ENCODE data around the gene LHX6. TPM values are rescaled to one million over a fixed set of nuclear protein-coding genes. Genes with fewer than 3 reads are reported as not detected.

Gene LHX6
- total RNA-seq, 1 donor from 2014 or later = 2.1 TPM

DNA sequence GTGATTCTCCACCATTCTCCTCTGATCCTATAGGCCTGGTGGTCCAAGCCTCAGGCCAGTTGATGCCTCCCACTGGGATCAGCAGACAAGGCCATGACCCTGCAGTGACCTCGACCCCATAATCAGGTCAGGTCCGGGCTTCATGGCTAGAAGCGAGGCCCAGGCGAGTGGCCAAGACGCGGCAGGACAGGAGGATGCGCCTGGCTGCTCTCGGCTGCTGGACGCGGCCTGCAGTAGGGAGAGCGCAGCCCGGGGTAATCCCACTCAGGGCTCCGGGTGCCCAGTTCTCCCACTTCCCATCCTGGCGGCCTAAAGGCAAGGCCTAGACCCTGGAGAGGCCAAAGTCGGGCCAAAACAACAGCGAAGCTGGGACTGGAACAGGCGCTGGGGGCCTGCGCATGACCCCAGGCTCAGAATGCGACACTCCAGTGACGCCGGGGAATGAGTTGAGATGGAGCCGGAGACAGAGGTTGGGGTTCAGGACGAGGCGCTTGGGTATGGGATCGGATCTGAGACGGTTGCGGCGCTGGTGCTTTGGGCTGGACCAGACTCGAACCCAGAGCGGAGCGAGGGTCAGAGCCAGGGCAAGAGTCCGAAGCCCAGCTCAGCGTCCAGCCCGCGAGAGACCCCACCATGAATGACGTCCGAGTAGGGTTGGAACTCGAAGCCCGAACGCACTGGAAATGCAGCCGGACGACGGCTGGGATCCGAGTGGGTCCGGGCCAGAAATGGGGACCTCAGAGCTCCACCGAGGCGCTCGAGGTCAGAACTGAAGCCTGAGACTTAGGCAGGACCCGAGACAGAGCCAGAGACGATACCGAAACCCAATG is 3.2 kb downstream of the LHX6 start:
- Histone ChIP-seq H3K27me3 (ENCODE audit: control insufficient read depth in 3 of 3, insufficient read depth in 3 of 3, low read length in 3 of 3) (peaks cover 81 to 93% (median 88%) of the 10 kb centered on the region in 3 donors), H3K4me3 (ENCODE audit: low read length in 3 of 3) (peak overlapping the region in 1 of 3 donors; percentile 22), H3K9me3 (ENCODE audit: control insufficient read depth in 3 of 3, low read length in 3 of 3) (no peaks in the 10 kb centered on the region), H3K4me1 (ENCODE audit: control insufficient read depth in 3 of 3, insufficient read depth in 3 of 3, low read length in 3 of 3) (peaks cover 4 to 15% (median 15%) of the 10 kb centered on the region in 3 donors), H3K9ac (ENCODE audit: low read depth in 1 of 3, low read length in 3 of 3) (no peak overlapping the region), H3K27ac (ENCODE audit: low read depth, low read length) (no peak overlapping the region), H3K36me3 (ENCODE audit: control insufficient read depth in 3 of 3, insufficient read depth in 3 of 3, low read length in 3 of 3) (no peaks in the 10 kb centered on the region)

GRCh38 chr9:122223435-122223834 is 5.3 kb downstream of the LHX6 start:
- Histone ChIP-seq H3K27ac (ENCODE audit: low read depth, low read length) (no peak overlapping the region), H3K4me1 (ENCODE audit: control insufficient read depth in 3 of 3, insufficient read depth in 3 of 3, low read length in 3 of 3) (peaks cover 24 to 34% (median 31%) of the 10 kb centered on the region in 3 donors), H3K9ac (ENCODE audit: low read depth in 1 of 3, low read length in 3 of 3) (no peak overlapping the region), H3K9me3 (ENCODE audit: control insufficient read depth in 3 of 3, low read length in 3 of 3) (no peaks in the 10 kb centered on the region), H3K4me3 (ENCODE audit: low read length in 3 of 3) (no peak overlapping the region), H3K27me3 (ENCODE audit: control insufficient read depth in 3 of 3, insufficient read depth in 3 of 3, low read length in 3 of 3) (peaks cover 82 to 95% (median 88%) of the 10 kb centered on the region in 3 donors), H3K36me3 (ENCODE audit: control insufficient read depth in 3 of 3, insufficient read depth in 3 of 3, low read length in 3 of 3) (no peaks in the 10 kb centered on the region)

GRCh38 chr9:122222791-122223190 is 6.0 kb downstream of the LHX6 start:
- peaks cover 28 to 36% (median 36%) of the 10 kb centered on the region in 3 donors for H3K4me1 ChIP-seq (ENCODE audit: control insufficient read depth in 3 of 3, insufficient read depth in 3 of 3, low read length in 3 of 3)
- H3K9ac ChIP-seq (ENCODE audit: low read depth in 1 of 3, low read length in 3 of 3) = no peak overlapping the region
- peaks cover 84 to 96% (median 90%) of the 10 kb centered on the region in 3 donors for H3K27me3 ChIP-seq (ENCODE audit: control insufficient read depth in 3 of 3, insufficient read depth in 3 of 3, low read length in 3 of 3)
- H3K36me3 ChIP-seq (ENCODE audit: control insufficient read depth in 3 of 3, insufficient read depth in 3 of 3, low read length in 3 of 3) = no peaks in the 10 kb centered on the region
- H3K4me3 ChIP-seq (ENCODE audit: low read length in 3 of 3) = no peak overlapping the region
- H3K27ac ChIP-seq (ENCODE audit: low read depth, low read length) = no peak overlapping the region
- H3K9me3 ChIP-seq (ENCODE audit: control insufficient read depth in 3 of 3, low read length in 3 of 3) = no peaks in the 10 kb centered on the region

- H3K27me3 ChIP-seq (ENCODE audit: control insufficient read depth in 3 of 3, insufficient read depth in 3 of 3, low read length in 3 of 3) = peaks cover 82 to 95% (median 86%) of the 10 kb centered on the region in 3 donors
- H3K4me3 ChIP-seq (ENCODE audit: low read length in 3 of 3) = no peak overlapping the region
- H3K4me1 ChIP-seq (ENCODE audit: control insufficient read depth in 3 of 3, insufficient read depth in 3 of 3, low read length in 3 of 3) = peaks cover 26 to 36% (median 28%) of the 10 kb centered on the region in 3 donors
Measured at GRCh38 chr9:122221183-122221811, 7.5 kb downstream of the LHX6 start.

DNA sequence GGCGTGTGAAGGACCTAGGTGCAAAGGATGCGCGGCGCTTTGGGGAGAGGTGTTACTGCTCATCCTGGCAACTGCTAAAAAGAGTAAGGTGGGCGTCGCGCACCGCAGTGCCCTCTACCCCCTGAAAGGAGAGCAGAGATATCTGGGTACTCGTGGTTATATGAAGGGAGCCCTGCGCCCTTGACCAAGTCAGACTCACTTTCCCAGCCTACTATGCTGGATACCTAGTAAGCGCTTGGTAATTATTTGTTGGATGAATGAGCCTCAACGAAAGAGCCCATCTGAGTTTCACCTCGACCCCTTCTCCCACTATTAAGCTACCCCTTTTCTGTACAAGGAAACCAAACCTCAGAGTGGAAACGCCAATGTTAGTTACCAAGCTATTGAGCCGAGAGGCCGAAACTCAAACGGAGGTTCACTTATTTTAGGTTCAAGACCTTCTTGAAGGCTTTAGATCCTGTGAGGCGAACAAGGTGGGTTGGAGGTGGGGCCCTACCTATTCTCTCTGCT is 8.0 kb downstream of the LHX6 start:
- Histone ChIP-seq H3K27me3 (ENCODE audit: control insufficient read depth in 3 of 3, insufficient read depth in 3 of 3, low read length in 3 of 3) (peaks cover 82 to 95% (median 86%) of the 10 kb centered on the region in 3 donors), H3K4me1 (ENCODE audit: control insufficient read depth in 3 of 3, insufficient read depth in 3 of 3, low read length in 3 of 3) (peaks cover 22 to 36% (median 28%) of the 10 kb centered on the region in 3 donors)

More at GRCh38 chr9:122221183-122221811, 7.5 kb downstream of the LHX6 start:
- Histone ChIP-seq H3K36me3 (ENCODE audit: control insufficient read depth in 3 of 3, insufficient read depth in 3 of 3, low read length in 3 of 3) (no peaks in the 10 kb centered on the region), H3K9ac (ENCODE audit: low read depth in 1 of 3, low read length in 3 of 3) (no peak overlapping the region), H3K9me3 (ENCODE audit: control insufficient read depth in 3 of 3, low read length in 3 of 3) (no peaks in the 10 kb centered on the region), H3K27ac (ENCODE audit: low read depth, low read length) (no peak overlapping the region)

DNA sequence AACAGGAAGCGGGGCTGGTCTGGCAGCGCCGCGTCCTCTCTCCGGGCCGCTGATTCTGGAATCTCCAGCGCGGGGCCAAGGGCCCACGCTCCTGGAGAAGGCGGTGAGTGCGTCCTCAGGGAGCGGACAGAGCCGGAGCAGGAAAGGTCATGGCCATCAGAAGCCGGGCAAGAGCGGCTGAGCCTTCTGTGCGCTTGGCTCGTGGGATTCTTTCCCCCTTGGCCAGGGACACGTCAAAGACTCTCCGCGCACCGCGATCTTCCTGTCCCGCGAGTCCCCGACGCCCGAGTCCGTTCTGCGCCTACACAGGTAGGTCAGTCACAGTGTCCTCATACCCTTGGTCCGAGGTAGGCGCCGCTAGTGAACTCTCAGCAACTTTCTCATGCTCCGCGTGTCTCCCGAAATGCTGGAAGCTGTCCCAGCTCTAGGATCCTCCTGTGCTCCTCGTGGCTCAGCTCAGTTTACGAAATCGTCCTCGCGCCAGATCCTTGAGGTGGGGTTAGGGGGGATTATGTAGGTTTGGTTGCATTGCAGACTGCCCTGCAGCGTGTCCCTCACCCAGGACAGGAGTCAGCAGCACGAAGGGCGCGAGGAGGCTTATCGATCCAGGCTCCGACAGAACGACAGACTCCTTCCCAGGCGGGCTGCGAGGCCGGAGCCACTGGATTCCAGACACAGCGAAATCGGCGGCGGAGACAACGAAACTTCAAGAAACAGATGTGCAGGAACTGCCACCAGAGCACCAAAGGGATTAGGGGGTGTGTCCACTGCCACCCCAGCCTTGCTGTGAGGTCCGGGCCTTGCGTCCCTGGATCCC is 8.7 kb downstream of the LHX6 start:
- peaks cover 22 to 36% (median 28%) of the 10 kb centered on the region in 3 donors for H3K4me1 ChIP-seq (ENCODE audit: control insufficient read depth in 3 of 3, insufficient read depth in 3 of 3, low read length in 3 of 3)
- peak overlapping the region; percentile 57 to 63 (median 60) for H3K4me3 ChIP-seq (ENCODE audit: low read length in 3 of 3)
- H3K9me3 ChIP-seq (ENCODE audit: control insufficient read depth in 3 of 3, low read length in 3 of 3) = no peaks in the 10 kb centered on the region
- H3K27me3 ChIP-seq (ENCODE audit: control insufficient read depth in 3 of 3, insufficient read depth in 3 of 3, low read length in 3 of 3) = peaks cover 83 to 95% (median 84%) of the 10 kb centered on the region in 3 donors
- H3K27ac ChIP-seq (ENCODE audit: low read depth, low read length) = no peak overlapping the region
- H3K36me3 ChIP-seq (ENCODE audit: control insufficient read depth in 3 of 3, insufficient read depth in 3 of 3, low read length in 3 of 3) = peaks cover 0 to 2% (median 0%) of the 10 kb centered on the region in 3 donors
- H3K9ac ChIP-seq (ENCODE audit: low read depth in 1 of 3, low read length in 3 of 3) = peak overlapping the region in 2 of 3 donors; percentile 53 to 66

More for the DNA sequence above, 8.0 kb downstream of the LHX6 start:
- Histone ChIP-seq H3K9ac (ENCODE audit: low read depth in 1 of 3, low read length in 3 of 3) (no peak overlapping the region), H3K36me3 (ENCODE audit: control insufficient read depth in 3 of 3, insufficient read depth in 3 of 3, low read length in 3 of 3) (no peaks in the 10 kb centered on the region), H3K9me3 (ENCODE audit: control insufficient read depth in 3 of 3, low read length in 3 of 3) (no peaks in the 10 kb centered on the region), H3K4me3 (ENCODE audit: low read length in 3 of 3) (peak overlapping the region in 1 of 3 donors; percentile 63), H3K27ac (ENCODE audit: low read depth, low read length) (no peak overlapping the region)

DNA sequence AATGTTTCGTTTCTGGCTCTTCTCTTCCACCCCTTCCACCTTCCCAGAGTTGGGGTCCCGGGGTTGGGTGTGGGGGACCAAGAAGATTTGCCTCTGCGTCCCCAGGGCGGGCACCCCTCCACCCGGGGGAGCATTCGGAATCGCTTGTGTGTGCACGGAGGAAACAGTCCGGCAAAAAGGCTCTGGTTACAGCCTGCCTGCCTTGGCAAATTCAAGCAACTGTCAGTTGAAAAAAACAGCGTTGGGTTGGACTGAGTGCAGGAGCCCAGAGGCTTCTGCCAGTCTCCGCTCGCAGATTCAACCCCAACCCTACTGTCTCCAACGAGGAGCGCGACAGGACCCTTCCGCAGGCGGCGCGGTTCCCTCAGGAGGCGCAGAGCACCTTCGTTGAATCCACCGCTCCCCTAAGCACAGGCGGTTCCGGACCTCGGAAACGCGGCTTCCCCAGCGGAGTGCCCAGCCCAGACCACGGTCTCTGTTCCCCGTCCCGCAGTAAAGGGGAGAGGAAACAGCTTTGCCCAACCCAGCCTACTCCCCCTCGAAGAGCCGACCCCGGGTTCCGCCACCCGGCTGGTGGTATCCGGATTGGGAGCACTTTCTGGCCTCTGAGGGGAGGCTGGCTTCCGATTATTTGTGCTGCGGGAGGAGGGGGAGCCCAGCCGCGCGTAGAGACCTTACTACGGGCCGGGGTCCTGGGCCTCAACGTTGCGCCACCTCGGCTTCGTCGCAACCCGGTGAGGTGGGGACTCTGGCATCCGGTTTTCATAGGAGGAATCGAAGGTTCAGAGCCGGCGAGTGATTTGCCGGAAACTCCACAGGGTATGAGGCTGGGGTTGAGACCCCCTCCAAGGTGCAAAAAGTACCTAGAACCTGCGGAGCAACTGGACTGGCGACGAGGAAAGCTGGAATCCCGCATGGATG is 9.6 kb downstream of the LHX6 start:
- H3K4me3 ChIP-seq (ENCODE audit: low read length in 3 of 3) = peak overlapping the region; percentile 57 to 63 (median 60)
- H3K4me1 ChIP-seq (ENCODE audit: control insufficient read depth in 3 of 3, insufficient read depth in 3 of 3, low read length in 3 of 3) = peaks cover 27 to 41% (median 28%) of the 10 kb centered on the region in 3 donors
- H3K27me3 ChIP-seq (ENCODE audit: control insufficient read depth in 3 of 3, insufficient read depth in 3 of 3, low read length in 3 of 3) = peaks cover 80 to 93% (median 81%) of the 10 kb centered on the region in 3 donors
- peak overlapping the region; percentile 43 to 66 (median 53) for H3K9ac ChIP-seq (ENCODE audit: low read depth in 1 of 3, low read length in 3 of 3)
- no peaks in the 10 kb centered on the region for H3K9me3 ChIP-seq (ENCODE audit: control insufficient read depth in 3 of 3, low read length in 3 of 3)
- H3K36me3 ChIP-seq (ENCODE audit: control insufficient read depth in 3 of 3, insufficient read depth in 3 of 3, low read length in 3 of 3) = peaks cover 0 to 2% (median 0%) of the 10 kb centered on the region in 3 donors
- H3K27ac ChIP-seq (ENCODE audit: low read depth, low read length) = no peak overlapping the region

GRCh38 chr9:122218071-122218934 is 10.5 kb downstream of the LHX6 start:
- H3K27me3 ChIP-seq (ENCODE audit: control insufficient read depth in 3 of 3, insufficient read depth in 3 of 3, low read length in 3 of 3) = peaks cover 80 to 95% (median 80%) of the 10 kb centered on the region in 3 donors
- no peaks in the 10 kb centered on the region for H3K9me3 ChIP-seq (ENCODE audit: control insufficient read depth in 3 of 3, low read length in 3 of 3)
- peaks cover 0 to 2% (median 0%) of the 10 kb centered on the region in 3 donors for H3K36me3 ChIP-seq (ENCODE audit: control insufficient read depth in 3 of 3, insufficient read depth in 3 of 3, low read length in 3 of 3)
- H3K4me1 ChIP-seq (ENCODE audit: control insufficient read depth in 3 of 3, insufficient read depth in 3 of 3, low read length in 3 of 3) = peaks cover 27 to 39% (median 29%) of the 10 kb centered on the region in 3 donors
- H3K4me3 ChIP-seq (ENCODE audit: low read length in 3 of 3) = peak overlapping the region; percentile 57 to 63 (median 60)
- H3K9ac ChIP-seq (ENCODE audit: low read depth in 1 of 3, low read length in 3 of 3) = peak overlapping the region in 2 of 3 donors; percentile 23 to 66
- no peak overlapping the region for H3K27ac ChIP-seq (ENCODE audit: low read depth, low read length)

Measured in skeletal muscle tissue (tissue), 4 donors.